ENCODE measurements around the gene MAD1L1. TPM values are rescaled to one million over a fixed set of nuclear protein-coding genes. Genes with fewer than 3 reads are reported as not detected.
"Not testable (repeated sequence)": the region's sequence is repeated elsewhere in the genome, so short reads cannot be mapped to it uniquely, and the experiment has no call there.

Gene MAD1L1
- total RNA-seq, 1 donor from 2014 or later: 112 TPM

- intact Hi-C loops (cut with micrococcal nuclease): no loop called here
Observed at GRCh38 chr7:1817061-1817712, 415.6 kb downstream of the MAD1L1 start.

- intact Hi-C loops (cut with micrococcal nuclease): not testable (repeated sequence)
Observed at GRCh38 chr7:1816451-1816850, 416.3 kb downstream of the MAD1L1 start.

GRCh38 chr7:1815551-1816281 is 417.0 kb downstream of the MAD1L1 start:
- intact Hi-C loops (cut with micrococcal nuclease): not testable (repeated sequence)

GRCh38 chr7:1815051-1815481 is 417.7 kb downstream of the MAD1L1 start:
- intact Hi-C loops (cut with micrococcal nuclease): no loop called here

- intact Hi-C loops (cut with micrococcal nuclease): no loop called here
Observed at GRCh38 chr7:1814089-1814811, 418.5 kb downstream of the MAD1L1 start.

GRCh38 chr7:1813394-1814088 is 419.2 kb downstream of the MAD1L1 start:
- intact Hi-C loops (cut with micrococcal nuclease): no loop called here

- intact Hi-C loops (cut with micrococcal nuclease): no loop called here
Observed at GRCh38 chr7:1812509-1813393, 420.0 kb downstream of the MAD1L1 start.

- intact Hi-C loops (cut with micrococcal nuclease): no loop called here
Observed at GRCh38 chr7:1811850-1812508, 420.8 kb downstream of the MAD1L1 start.

GRCh38 chr7:1810961-1811849 is 421.5 kb downstream of the MAD1L1 start:
- intact Hi-C loops (cut with micrococcal nuclease): no loop called here

- intact Hi-C loops (cut with micrococcal nuclease): no loop called here
Observed at GRCh38 chr7:1810521-1810920, 422.2 kb downstream of the MAD1L1 start.

- intact Hi-C loops (cut with micrococcal nuclease): no loop called here
Observed at GRCh38 chr7:1809601-1810258, 423.0 kb downstream of the MAD1L1 start.

GRCh38 chr7:1809070-1809469 is 423.7 kb downstream of the MAD1L1 start:
- intact Hi-C loops (cut with micrococcal nuclease): no loop called here

- intact Hi-C loops (cut with micrococcal nuclease): no loop called here
Observed at GRCh38 chr7:1807821-1808600, 424.7 kb downstream of the MAD1L1 start.

GRCh38 chr7:1806354-1806753 is 426.4 kb downstream of the MAD1L1 start:
- intact Hi-C loops (cut with micrococcal nuclease): no loop called here

- intact Hi-C loops (cut with micrococcal nuclease): no loop called here
Observed at GRCh38 chr7:1804310-1804709, 428.4 kb downstream of the MAD1L1 start.

- intact Hi-C loops (cut with micrococcal nuclease): no loop called here
Observed at GRCh38 chr7:1802899-1803298, 429.8 kb downstream of the MAD1L1 start.

GRCh38 chr7:1800902-1801301 is 431.8 kb downstream of the MAD1L1 start:
- intact Hi-C loops (cut with micrococcal nuclease): no loop called here

GRCh38 chr7:1798191-1798590 is 434.6 kb downstream of the MAD1L1 start:
- intact Hi-C loops (cut with micrococcal nuclease): no loop called here

Measured in T-helper 1 cell treated with Interleukin-12 subunit alpha and Interleukin-12 subunit beta and Interleukin-4 antibody, amounts not matched to agents 30 ng/mL and 1 ng/mL, for 36 hours (primary cell).